ENCODE data around the gene SFXN2. TPM values are rescaled to one million over a fixed set of nuclear protein-coding genes. Genes with fewer than 3 reads are reported as not detected.

Gene SFXN2
- total RNA-seq, 1 experiment from 2014 or later = 21.2 TPM

DNA sequence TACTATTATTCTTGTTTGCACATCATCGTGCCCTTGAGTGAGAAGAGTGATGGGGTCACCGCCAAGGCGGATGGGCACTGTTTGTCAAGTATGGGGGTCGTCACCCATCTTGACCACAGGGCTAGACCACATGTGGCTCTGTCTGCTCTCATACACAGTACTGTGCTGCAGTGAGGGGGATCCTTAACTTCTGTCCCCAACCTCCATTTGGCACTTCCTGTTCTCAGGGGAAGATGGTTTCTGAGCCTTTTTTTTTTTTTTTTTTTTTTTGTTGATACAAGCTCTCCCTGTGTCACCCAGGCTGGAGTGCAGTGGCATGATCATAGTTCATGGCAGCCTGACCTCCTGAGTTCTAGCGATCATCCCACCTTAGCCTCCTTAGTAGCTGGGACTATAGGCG lies 42.9 kb downstream of the SFXN2 start:
- ATAC-seq (no peak), DNase-seq (ENCODE audit: low spot score) (no peak)
- peaks cover 15% of the 10 kb centered on the region for H3K4me1 Mint-ChIP-seq
- H3K4me3 Mint-ChIP-seq = no peak overlapping the region
- ChIA-PET CTCF (no interaction called here), POLR2A (no interaction called here)
- TF ChIP-seq FOXP1 (CRISPR knock-in tag; IDR thresholded peaks at IDR 0.05; ENCODE audit: borderline replicate concordance) = no peak
- TF ChIP-seq RORB (CRISPR knock-in tag; IDR thresholded peaks at IDR 0.05) = no peak
- TF ChIP-seq ESRRA (CRISPR knock-in tag; IDR thresholded peaks at IDR 0.05; ENCODE audit: borderline replicate concordance) = no peak
- TF ChIP-seq, protein P1, sequence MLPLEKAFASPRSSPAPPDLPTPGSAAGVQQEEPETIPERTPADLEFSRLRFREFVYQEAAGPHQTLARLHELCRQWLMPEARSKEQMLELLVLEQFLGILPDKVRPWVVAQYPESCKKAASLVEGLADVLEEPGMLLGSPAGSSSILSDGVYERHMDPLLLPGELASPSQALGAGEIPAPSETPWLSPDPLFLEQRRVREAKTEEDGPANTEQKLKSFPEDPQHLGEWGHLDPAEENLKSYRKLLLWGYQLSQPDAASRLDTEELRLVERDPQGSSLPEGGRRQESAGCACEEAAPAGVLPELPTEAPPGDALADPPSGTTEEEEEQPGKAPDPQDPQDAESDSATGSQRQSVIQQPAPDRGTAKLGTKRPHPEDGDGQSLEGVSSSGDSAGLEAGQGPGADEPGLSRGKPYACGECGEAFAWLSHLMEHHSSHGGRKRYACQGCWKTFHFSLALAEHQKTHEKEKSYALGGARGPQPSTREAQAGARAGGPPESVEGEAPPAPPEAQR (CRISPR knock-in tag; IDR thresholded peaks at IDR 0.05) = no peak
- TF ChIP-seq OVOL2 (CRISPR knock-in tag; IDR thresholded peaks at IDR 0.05; ENCODE audit: borderline replicate concordance) = no peak
- TF ChIP-seq, protein P2, sequence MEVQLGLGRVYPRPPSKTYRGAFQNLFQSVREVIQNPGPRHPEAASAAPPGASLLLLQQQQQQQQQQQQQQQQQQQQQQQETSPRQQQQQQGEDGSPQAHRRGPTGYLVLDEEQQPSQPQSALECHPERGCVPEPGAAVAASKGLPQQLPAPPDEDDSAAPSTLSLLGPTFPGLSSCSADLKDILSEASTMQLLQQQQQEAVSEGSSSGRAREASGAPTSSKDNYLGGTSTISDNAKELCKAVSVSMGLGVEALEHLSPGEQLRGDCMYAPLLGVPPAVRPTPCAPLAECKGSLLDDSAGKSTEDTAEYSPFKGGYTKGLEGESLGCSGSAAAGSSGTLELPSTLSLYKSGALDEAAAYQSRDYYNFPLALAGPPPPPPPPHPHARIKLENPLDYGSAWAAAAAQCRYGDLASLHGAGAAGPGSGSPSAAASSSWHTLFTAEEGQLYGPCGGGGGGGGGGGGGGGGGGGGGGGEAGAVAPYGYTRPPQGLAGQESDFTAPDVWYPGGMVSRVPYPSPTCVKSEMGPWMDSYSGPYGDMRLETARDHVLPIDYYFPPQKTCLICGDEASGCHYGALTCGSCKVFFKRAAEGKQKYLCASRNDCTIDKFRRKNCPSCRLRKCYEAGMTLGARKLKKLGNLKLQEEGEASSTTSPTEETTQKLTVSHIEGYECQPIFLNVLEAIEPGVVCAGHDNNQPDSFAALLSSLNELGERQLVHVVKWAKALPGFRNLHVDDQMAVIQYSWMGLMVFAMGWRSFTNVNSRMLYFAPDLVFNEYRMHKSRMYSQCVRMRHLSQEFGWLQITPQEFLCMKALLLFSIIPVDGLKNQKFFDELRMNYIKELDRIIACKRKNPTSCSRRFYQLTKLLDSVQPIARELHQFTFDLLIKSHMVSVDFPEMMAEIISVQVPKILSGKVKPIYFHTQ (CRISPR knock-in tag; IDR thresholded peaks at IDR 0.05) = no peak
- no peak for TF ChIP-seq ATF1 (CRISPR knock-in tag; IDR thresholded peaks at IDR 0.05)
- no peak for TF ChIP-seq TCF7 (CRISPR knock-in tag; IDR thresholded peaks at IDR 0.05; ENCODE audit: low read depth)
- no peak for TF ChIP-seq SP1 (CRISPR knock-in tag; conservative IDR thresholded peaks at IDR 0.05)
- no peak for TF ChIP-seq NR2C2 (CRISPR knock-in tag; IDR thresholded peaks at IDR 0.05)
- TF ChIP-seq, protein P3, sequence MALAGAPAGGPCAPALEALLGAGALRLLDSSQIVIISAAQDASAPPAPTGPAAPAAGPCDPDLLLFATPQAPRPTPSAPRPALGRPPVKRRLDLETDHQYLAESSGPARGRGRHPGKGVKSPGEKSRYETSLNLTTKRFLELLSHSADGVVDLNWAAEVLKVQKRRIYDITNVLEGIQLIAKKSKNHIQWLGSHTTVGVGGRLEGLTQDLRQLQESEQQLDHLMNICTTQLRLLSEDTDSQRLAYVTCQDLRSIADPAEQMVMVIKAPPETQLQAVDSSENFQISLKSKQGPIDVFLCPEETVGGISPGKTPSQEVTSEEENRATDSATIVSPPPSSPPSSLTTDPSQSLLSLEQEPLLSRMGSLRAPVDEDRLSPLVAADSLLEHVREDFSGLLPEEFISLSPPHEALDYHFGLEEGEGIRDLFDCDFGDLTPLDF (CRISPR knock-in tag; IDR thresholded peaks at IDR 0.05) = no peak
- TF ChIP-seq ZNF138 (CRISPR knock-in tag; conservative IDR thresholded peaks at IDR 0.05) = no peak
- TF ChIP-seq, protein P4, sequence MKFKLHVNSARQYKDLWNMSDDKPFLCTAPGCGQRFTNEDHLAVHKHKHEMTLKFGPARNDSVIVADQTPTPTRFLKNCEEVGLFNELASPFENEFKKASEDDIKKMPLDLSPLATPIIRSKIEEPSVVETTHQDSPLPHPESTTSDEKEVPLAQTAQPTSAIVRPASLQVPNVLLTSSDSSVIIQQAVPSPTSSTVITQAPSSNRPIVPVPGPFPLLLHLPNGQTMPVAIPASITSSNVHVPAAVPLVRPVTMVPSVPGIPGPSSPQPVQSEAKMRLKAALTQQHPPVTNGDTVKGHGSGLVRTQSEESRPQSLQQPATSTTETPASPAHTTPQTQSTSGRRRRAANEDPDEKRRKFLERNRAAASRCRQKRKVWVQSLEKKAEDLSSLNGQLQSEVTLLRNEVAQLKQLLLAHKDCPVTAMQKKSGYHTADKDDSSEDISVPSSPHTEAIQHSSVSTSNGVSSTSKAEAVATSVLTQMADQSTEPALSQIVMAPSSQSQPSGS (CRISPR knock-in tag; IDR thresholded peaks at IDR 0.05; ENCODE audit: borderline replicate concordance, low read depth) = no peak
- TF ChIP-seq, protein P5, sequence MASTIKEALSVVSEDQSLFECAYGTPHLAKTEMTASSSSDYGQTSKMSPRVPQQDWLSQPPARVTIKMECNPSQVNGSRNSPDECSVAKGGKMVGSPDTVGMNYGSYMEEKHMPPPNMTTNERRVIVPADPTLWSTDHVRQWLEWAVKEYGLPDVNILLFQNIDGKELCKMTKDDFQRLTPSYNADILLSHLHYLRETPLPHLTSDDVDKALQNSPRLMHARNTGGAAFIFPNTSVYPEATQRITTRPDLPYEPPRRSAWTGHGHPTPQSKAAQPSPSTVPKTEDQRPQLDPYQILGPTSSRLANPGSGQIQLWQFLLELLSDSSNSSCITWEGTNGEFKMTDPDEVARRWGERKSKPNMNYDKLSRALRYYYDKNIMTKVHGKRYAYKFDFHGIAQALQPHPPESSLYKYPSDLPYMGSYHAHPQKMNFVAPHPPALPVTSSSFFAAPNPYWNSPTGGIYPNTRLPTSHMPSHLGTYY (CRISPR knock-in tag; IDR thresholded peaks at IDR 0.05) = no peak
- no peak for TF ChIP-seq CREM (CRISPR knock-in tag; IDR thresholded peaks at IDR 0.05)
- TF ChIP-seq NR3C1 (CRISPR knock-in tag; conservative IDR thresholded peaks at IDR 0.05; ENCODE audit: low read depth) = no peak
- no peak for TF ChIP-seq ZNF232 (CRISPR knock-in tag; IDR thresholded peaks at IDR 0.05)
- no peaks in the 10 kb centered on the region for H3K27me3 Mint-ChIP-seq (ENCODE audit: low read depth)
- H3K36me3 Mint-ChIP-seq = no peaks in the 10 kb centered on the region
- H3K27ac Mint-ChIP-seq = no peak overlapping the region
- H3K9me3 Mint-ChIP-seq = peaks cover 4% of the 10 kb centered on the region; the same call in 1 of the 2 replicates

DNA sequence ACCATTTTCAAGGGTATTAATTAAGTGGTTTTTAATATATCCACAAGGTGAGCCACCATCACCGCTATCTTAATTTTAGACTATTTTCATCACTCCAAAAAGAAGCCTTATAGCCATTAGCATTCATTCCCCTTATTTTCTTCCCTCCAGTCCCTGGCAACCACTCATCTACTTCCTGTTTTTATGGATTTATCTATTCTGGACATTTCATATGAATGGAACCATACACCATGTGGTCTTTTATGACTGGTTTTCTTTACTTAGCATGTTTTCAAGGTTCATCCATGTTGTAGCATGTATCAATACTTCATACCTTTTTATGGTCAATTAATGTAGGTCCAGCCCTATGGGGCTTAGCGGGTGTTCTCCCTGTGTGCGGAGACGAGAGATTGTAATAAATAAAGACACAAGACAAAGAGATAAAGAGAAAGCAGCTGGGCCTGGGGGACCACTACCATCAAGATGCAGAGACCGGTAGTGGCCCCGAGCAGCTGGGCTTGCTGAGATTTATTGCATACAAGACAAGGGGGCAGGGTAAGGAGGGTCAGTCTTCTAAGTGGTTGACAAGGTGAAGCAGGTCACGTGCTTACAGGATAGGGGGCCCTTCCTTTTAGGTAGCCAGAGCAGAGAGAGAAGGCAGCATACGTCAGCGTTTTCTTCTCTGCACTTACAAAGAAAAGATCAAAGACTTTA lies 44.0 kb downstream of the SFXN2 start:
- Mint-ChIP-seq H3K4me3 (no peak overlapping the region), H3K4me1 (peaks cover 11% of the 10 kb centered on the region), H3K27me3 (ENCODE audit: low read depth) (no peaks in the 10 kb centered on the region), H3K9me3 (peaks cover 4% of the 10 kb centered on the region; the same call in 1 of the 2 replicates), H3K27ac (no peak overlapping the region), H3K36me3 (no peaks in the 10 kb centered on the region; the same call in 1 of the 2 replicates)
- ATAC-seq (no peak), DNase-seq (ENCODE audit: low spot score) (no peak)
- ChIA-PET POLR2A (no interaction called here), CTCF (no interaction called here)
- no peak for TF ChIP-seq OVOL2 (CRISPR knock-in tag; IDR thresholded peaks at IDR 0.05; ENCODE audit: borderline replicate concordance)
- TF ChIP-seq ZNF416 (CRISPR knock-in tag; IDR thresholded peaks at IDR 0.05) = no peak
- TF ChIP-seq, protein P6, sequence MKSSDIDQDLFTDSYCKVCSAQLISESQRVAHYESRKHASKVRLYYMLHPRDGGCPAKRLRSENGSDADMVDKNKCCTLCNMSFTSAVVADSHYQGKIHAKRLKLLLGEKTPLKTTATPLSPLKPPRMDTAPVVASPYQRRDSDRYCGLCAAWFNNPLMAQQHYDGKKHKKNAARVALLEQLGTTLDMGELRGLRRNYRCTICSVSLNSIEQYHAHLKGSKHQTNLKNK (CRISPR knock-in tag; IDR thresholded peaks at IDR 0.05) = no peak
- TF ChIP-seq, protein P7, sequence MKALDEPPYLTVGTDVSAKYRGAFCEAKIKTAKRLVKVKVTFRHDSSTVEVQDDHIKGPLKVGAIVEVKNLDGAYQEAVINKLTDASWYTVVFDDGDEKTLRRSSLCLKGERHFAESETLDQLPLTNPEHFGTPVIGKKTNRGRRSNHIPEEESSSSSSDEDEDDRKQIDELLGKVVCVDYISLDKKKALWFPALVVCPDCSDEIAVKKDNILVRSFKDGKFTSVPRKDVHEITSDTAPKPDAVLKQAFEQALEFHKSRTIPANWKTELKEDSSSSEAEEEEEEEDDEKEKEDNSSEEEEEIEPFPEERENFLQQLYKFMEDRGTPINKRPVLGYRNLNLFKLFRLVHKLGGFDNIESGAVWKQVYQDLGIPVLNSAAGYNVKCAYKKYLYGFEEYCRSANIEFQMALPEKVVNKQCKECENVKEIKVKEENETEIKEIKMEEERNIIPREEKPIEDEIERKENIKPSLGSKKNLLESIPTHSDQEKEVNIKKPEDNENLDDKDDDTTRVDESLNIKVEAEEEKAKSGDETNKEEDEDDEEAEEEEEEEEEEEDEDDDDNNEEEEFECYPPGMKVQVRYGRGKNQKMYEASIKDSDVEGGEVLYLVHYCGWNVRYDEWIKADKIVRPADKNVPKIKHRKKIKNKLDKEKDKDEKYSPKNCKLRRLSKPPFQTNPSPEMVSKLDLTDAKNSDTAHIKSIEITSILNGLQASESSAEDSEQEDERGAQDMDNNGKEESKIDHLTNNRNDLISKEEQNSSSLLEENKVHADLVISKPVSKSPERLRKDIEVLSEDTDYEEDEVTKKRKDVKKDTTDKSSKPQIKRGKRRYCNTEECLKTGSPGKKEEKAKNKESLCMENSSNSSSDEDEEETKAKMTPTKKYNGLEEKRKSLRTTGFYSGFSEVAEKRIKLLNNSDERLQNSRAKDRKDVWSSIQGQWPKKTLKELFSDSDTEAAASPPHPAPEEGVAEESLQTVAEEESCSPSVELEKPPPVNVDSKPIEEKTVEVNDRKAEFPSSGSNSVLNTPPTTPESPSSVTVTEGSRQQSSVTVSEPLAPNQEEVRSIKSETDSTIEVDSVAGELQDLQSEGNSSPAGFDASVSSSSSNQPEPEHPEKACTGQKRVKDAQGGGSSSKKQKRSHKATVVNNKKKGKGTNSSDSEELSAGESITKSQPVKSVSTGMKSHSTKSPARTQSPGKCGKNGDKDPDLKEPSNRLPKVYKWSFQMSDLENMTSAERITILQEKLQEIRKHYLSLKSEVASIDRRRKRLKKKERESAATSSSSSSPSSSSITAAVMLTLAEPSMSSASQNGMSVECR (CRISPR knock-in tag; IDR thresholded peaks at IDR 0.05; ENCODE audit: borderline replicate concordance) = no peak
- no peak for TF ChIP-seq NFYB (CRISPR knock-in tag; conservative IDR thresholded peaks at IDR 0.05; ENCODE audit: low read depth)
